Naive thymus-derived CD4-positive, alpha-beta T cell (primary cell): Measurements from ENCODE around the gene C9. TPM values are rescaled to one million over a fixed set of nuclear protein-coding genes. Genes with fewer than 3 reads are reported as not detected.
A peak's percentile ranks its signal among the peaks of the same experiment; 100 is the strongest.

ENCODE experiments used
- ATAC-seq: fragments of 150-1000 bp; cut with Tn5 transposase; 2 replicates; pipeline ENCODE4 v1.10.0; 2021; ENCODE audit warnings: mild to moderate bottlenecking, moderate library complexity
- CTCF ChIA-PET: fragments of 350-600 bp; sonication (Branson Sonifier 250); formaldehyde crosslinking; loops from one replicate; lab custom pipeline; 2021; ENCODE audit warnings: antibody characterized with exemption; lab: Charles Lee
- POLR2A ChIA-PET: fragments of 350-600 bp; sonication (Branson Sonifier 250); formaldehyde crosslinking; loops from one replicate; lab custom pipeline; 2021; ENCODE audit warnings: antibody characterized with exemption, inconsistent platforms; lab: Charles Lee
- DNase-seq, 9 donors: peaks; one replicate each; pipeline versions ENCODE4 v3.0.0 to v3.0.0-alpha.2; 2020 to 2022; ENCODE audit warnings: mixed read lengths in 1 of 9
- H3K27ac ChIP-seq: one replicate; pipeline ENCODE4 v1.7.0; 2013; ENCODE audit warnings: mild to moderate bottlenecking, low read depth, low read length, moderate library complexity
- H3K27me3 ChIP-seq, 2 donors: one replicate each; pipeline ENCODE4 v1.7.0; 2013; ENCODE audit warnings: low read length in 2 of 2, mild to moderate bottlenecking in 2 of 2, moderate library complexity in 2 of 2; ENCODE audit not compliant: control insufficient read depth in 2 of 2, insufficient read depth in 2 of 2
- H3K36me3 ChIP-seq, 3 experiments: 1 replicate in 2 of 3; 2 replicates in 1 of 3; pipeline ENCODE4 v1.7.0; 2013; ENCODE audit warnings: low read length in 3 of 3, mild to moderate bottlenecking in 3 of 3, moderate library complexity in 1 of 3; ENCODE audit not compliant: insufficient read depth in 3 of 3, control insufficient read depth in 2 of 3
- H3K4me1 ChIP-seq, 2 donors: one replicate each; pipeline ENCODE4 v1.7.0; 2013; ENCODE audit warnings: low read length in 2 of 2, mild to moderate bottlenecking in 2 of 2, moderate library complexity in 1 of 2; ENCODE audit not compliant: control insufficient read depth in 2 of 2, insufficient read depth in 2 of 2
- H3K4me3 ChIP-seq: 2 replicates; pipeline ENCODE4 v1.7.0; 2013; ENCODE audit warnings: mild to moderate bottlenecking, low read length
- H3K9me3 ChIP-seq, 3 experiments: 1 replicate in 2 of 3; 2 replicates in 1 of 3; pipeline ENCODE4 v1.7.0; 2013; ENCODE audit warnings: low read length in 3 of 3; ENCODE audit not compliant: control insufficient read depth in 2 of 3
- H3K27ac Mint-ChIP-seq, 9 donors: one replicate each; pipeline ENCODE4 v1.8.0; 2020 to 2022; ENCODE audit warnings: mixed read lengths in 9 of 9, mild to moderate bottlenecking in 8 of 9, moderate library complexity in 5 of 9, inconsistent platforms in 2 of 9
- H3K27me3 Mint-ChIP-seq, 5 donors: one replicate each; pipeline ENCODE4 v1.8.0; 2021 to 2022; ENCODE audit warnings: mixed read lengths in 5 of 5, mild to moderate bottlenecking in 1 of 5
- H3K36me3 Mint-ChIP-seq, 5 donors: one replicate each; pipeline ENCODE4 v1.8.0; 2020 to 2022; ENCODE audit warnings: mixed read lengths in 5 of 5, mild to moderate bottlenecking in 3 of 5, inconsistent platforms in 1 of 5
- H3K4me1 Mint-ChIP-seq, 7 donors: one replicate each; pipeline ENCODE4 v1.8.0; 2020 to 2022; ENCODE audit warnings: mixed read lengths in 7 of 7, mild to moderate bottlenecking in 3 of 7, inconsistent platforms in 1 of 7
- H3K4me3 Mint-ChIP-seq, 10 donors: one replicate each; pipeline ENCODE4 v1.8.0; 2020 to 2022; ENCODE audit warnings: mild to moderate bottlenecking in 10 of 10, mixed read lengths in 10 of 10, moderate library complexity in 6 of 10, inconsistent platforms in 2 of 10
- H3K9me3 Mint-ChIP-seq, 11 donors: one replicate each; pipeline ENCODE4 v1.8.0; 2020 to 2022; ENCODE audit warnings: mixed read lengths in 11 of 11, mild to moderate bottlenecking in 4 of 11, inconsistent platforms in 1 of 11, moderate library complexity in 1 of 11
- intact Hi-C, 2 donors: fragments of 100-400 bp; cut with micrococcal nuclease; formaldehyde crosslinking; loops; one replicate each; pipeline ENCODE4 v1.15.1; 2023
- polyA plus RNA-seq, 2 donors: library from polyadenylated mRNA; unstranded; fragments of 300-500 nt; fragmentation: Illumina TruSeq; gene quantifications; one replicate each; pipeline ENCODE4 v1.2.3, GENCODE V29; 2021
- total RNA-seq, 6 experiments: library from RNA in 5 of 6; stranded (reverse) in 5 of 6; gene quantifications; 1 replicate in 5 of 6; 2 replicates in 1 of 6; pipeline ENCODE4 v1.2.3 and lab custom pipeline; 2021 to 2026

Gene C9
- not detected for total RNA-seq
- not detected for polyA plus RNA-seq
- not detected for total RNA-seq (lab: John Stamatoyannopoulos, UW)

- ChIA-PET POLR2A (no interaction called here), CTCF (no interaction called here)
- ATAC-seq: no peak
- Mint-ChIP-seq H3K27me3 (peaks cover 0 to 7% (median 4%) of the 10 kb centered on the region in 5 donors), H3K9me3 (peaks cover 0 to 1% (median 0%) of the 10 kb centered on the region in 11 donors), H3K36me3 (no peaks in the 10 kb centered on the region), H3K4me3 (no peak within 1 kb of the TSS), H3K4me1 (no peaks in the 10 kb centered on the region), H3K27ac (no peak within 1 kb of the TSS)
- Histone ChIP-seq H3K27me3 (no peaks in the 10 kb centered on the region), H3K9me3 (no peaks in the 10 kb centered on the region), H3K4me1 (no peaks in the 10 kb centered on the region), H3K36me3 (no peaks in the 10 kb centered on the region), H3K27ac (no peak within 1 kb of the TSS), H3K4me3 (no peak within 1 kb of the TSS)
- intact Hi-C loops: no loop called here
- DNase-seq: no peak
Observed at GRCh38 chr5:39364367-39364766, at the start of gene C9. Gene C9 (minus strand): TSS chr5:39364495. CDS start chr5:39364464, 31 bp downstream.

- Histone ChIP-seq H3K4me3 (no peak overlapping the region), H3K27ac (no peak overlapping the region), H3K4me1 (no peaks in the 10 kb centered on the region), H3K9me3 (no peaks in the 10 kb centered on the region), H3K36me3 (no peaks in the 10 kb centered on the region), H3K27me3 (no peaks in the 10 kb centered on the region)
- Mint-ChIP-seq H3K27me3 (peaks cover 0 to 28% (median 13%) of the 10 kb centered on the region in 5 donors), H3K4me3 (no peak overlapping the region), H3K4me1 (peaks cover 0 to 5% (median 0%) of the 10 kb centered on the region in 7 donors), H3K36me3 (no peaks in the 10 kb centered on the region), H3K9me3 (peaks cover 0 to 3% (median 0%) of the 10 kb centered on the region in 11 donors), H3K27ac (no peak overlapping the region)
- ChIA-PET CTCF (no interaction called here), POLR2A (no interaction called here)
- ATAC-seq: no peak
- intact Hi-C loops: no loop called here
- DNase-seq: no peak
Observed at GRCh38 chr5:39413771-39414170, 49.5 kb upstream of the C9 start.

- Histone ChIP-seq H3K27me3 (no peaks in the 10 kb centered on the region), H3K4me1 (no peaks in the 10 kb centered on the region), H3K4me3 (no peak overlapping the region), H3K9me3 (no peaks in the 10 kb centered on the region), H3K27ac (no peak overlapping the region), H3K36me3 (no peaks in the 10 kb centered on the region)
- no peaks in the 10 kb centered on the region for H3K36me3 Mint-ChIP-seq
- H3K27ac Mint-ChIP-seq: no peak overlapping the region
- H3K4me3 Mint-ChIP-seq: no peak overlapping the region
- peaks cover 0 to 31% (median 10%) of the 10 kb centered on the region in 5 donors for H3K27me3 Mint-ChIP-seq
- no peak for DNase-seq
- H3K4me1 Mint-ChIP-seq: peaks cover 0 to 5% (median 0%) of the 10 kb centered on the region in 7 donors
- CTCF ChIA-PET: no interaction called here
- no peak for ATAC-seq
- intact Hi-C loops: no loop called here
- POLR2A ChIA-PET: no interaction called here
- H3K9me3 Mint-ChIP-seq: peaks cover 0 to 3% (median 0%) of the 10 kb centered on the region in 11 donors
Observed at GRCh38 chr5:39412721-39413394, 48.6 kb upstream of the C9 start.

GRCh38 chr5:39411985-39412384 lies 47.7 kb upstream of the C9 start:
- H3K4me1 Mint-ChIP-seq: peaks cover 0 to 5% (median 0%) of the 10 kb centered on the region in 7 donors
- no peaks in the 10 kb centered on the region for H3K36me3 ChIP-seq
- H3K9me3 ChIP-seq: no peaks in the 10 kb centered on the region
- H3K27ac ChIP-seq: no peak overlapping the region
- H3K36me3 Mint-ChIP-seq: no peaks in the 10 kb centered on the region
- no peak for DNase-seq
- H3K4me3 ChIP-seq: no peak overlapping the region
- ATAC-seq: no peak
- CTCF ChIA-PET: no interaction called here
- intact Hi-C loops: no loop called here
- POLR2A ChIA-PET: no interaction called here
- H3K27ac Mint-ChIP-seq: no peak overlapping the region
- H3K9me3 Mint-ChIP-seq: peaks cover 0 to 3% (median 0%) of the 10 kb centered on the region in 11 donors
- no peaks in the 10 kb centered on the region for H3K4me1 ChIP-seq
- H3K4me3 Mint-ChIP-seq: no peak overlapping the region
- peaks cover 0 to 29% (median 15%) of the 10 kb centered on the region in 5 donors for H3K27me3 Mint-ChIP-seq
- H3K27me3 ChIP-seq: no peaks in the 10 kb centered on the region

- ChIA-PET CTCF (no interaction called here), POLR2A (no interaction called here)
- no peak overlapping the region for H3K4me3 ChIP-seq
- H3K4me1 ChIP-seq: no peaks in the 10 kb centered on the region
- no peaks in the 10 kb centered on the region for H3K36me3 Mint-ChIP-seq
- no peak overlapping the region for H3K27ac ChIP-seq
- peaks cover 0 to 5% (median 0%) of the 10 kb centered on the region in 7 donors for H3K4me1 Mint-ChIP-seq
- H3K9me3 ChIP-seq: no peaks in the 10 kb centered on the region
- no peaks in the 10 kb centered on the region for H3K36me3 ChIP-seq
- H3K27me3 ChIP-seq: no peaks in the 10 kb centered on the region
- DNase-seq (no peak), ATAC-seq (peak; percentile 36)
- no peak overlapping the region for H3K27ac Mint-ChIP-seq
- intact Hi-C loops: no loop called here
- no peak overlapping the region for H3K4me3 Mint-ChIP-seq
- H3K9me3 Mint-ChIP-seq: peaks cover 0 to 2% (median 0%) of the 10 kb centered on the region in 11 donors
- H3K27me3 Mint-ChIP-seq: peaks cover 4 to 29% (median 18%) of the 10 kb centered on the region in 5 donors
Observed at GRCh38 chr5:39411061-39411460, 46.8 kb upstream of the C9 start.

GRCh38 chr5:39409033-39409432 lies 44.7 kb upstream of the C9 start:
- DNase-seq (no peak), ATAC-seq (no peak)
- H3K4me3 ChIP-seq: no peak overlapping the region
- H3K36me3 ChIP-seq: no peaks in the 10 kb centered on the region
- ChIA-PET CTCF (no interaction called here), POLR2A (no interaction called here)
- Mint-ChIP-seq H3K4me1 (peaks cover 0 to 5% (median 0%) of the 10 kb centered on the region in 7 donors), H3K27me3 (peaks cover 9 to 29% (median 18%) of the 10 kb centered on the region in 5 donors), H3K27ac (no peak overlapping the region), H3K4me3 (no peak overlapping the region), H3K9me3 (no peaks in the 10 kb centered on the region), H3K36me3 (peaks cover 0 to 3% (median 0%) of the 10 kb centered on the region in 5 donors)
- intact Hi-C loops: no loop called here
- H3K27ac ChIP-seq: no peak overlapping the region
- no peaks in the 10 kb centered on the region for H3K9me3 ChIP-seq
- H3K27me3 ChIP-seq: no peaks in the 10 kb centered on the region
- no peaks in the 10 kb centered on the region for H3K4me1 ChIP-seq
